HG02970 (cell line): Measurements from ENCODE around the gene ATP2B2.

Source experiments
- ATAC-seq: cut with Tn5 transposase; IDR thresholded peaks from one replicate; pipeline ENCODE4 v1.9.1; 2021; ENCODE audit warnings: mild to moderate bottlenecking, moderate library complexity, moderate number of reproducible peaks; ENCODE audit not compliant: unreplicated experiment, low FRiP score

ATP2B2 gene

DNA sequence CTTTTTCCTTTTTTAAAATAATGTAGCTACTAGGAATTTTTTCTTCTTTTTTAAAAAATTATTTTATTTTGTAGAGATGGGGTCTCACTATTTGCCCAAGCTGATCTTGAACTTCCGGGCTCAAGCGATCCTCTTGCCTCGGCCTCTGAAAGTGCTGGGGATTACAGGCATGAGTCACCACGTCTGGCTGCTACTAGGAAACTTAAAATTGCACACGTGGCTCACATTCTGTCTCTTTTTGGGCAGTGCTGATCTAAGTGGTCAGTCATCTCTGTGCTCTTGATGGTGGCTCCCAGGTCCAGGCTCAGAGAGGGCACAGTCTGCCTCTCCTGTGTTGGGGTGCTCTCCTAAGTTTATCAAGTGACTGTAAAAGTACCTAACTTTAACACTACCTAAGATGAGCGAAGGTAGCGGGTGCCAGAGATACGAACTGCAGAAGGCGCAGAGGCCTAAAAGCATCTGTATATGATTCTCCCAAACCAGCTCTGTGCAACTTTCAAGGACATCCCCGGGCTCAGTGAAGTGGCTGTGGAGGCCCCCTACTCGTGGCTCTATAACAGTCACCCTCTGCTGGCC is 131.6 kb downstream of the ATP2B2 start:
- ATAC-seq: no peak

DNA sequence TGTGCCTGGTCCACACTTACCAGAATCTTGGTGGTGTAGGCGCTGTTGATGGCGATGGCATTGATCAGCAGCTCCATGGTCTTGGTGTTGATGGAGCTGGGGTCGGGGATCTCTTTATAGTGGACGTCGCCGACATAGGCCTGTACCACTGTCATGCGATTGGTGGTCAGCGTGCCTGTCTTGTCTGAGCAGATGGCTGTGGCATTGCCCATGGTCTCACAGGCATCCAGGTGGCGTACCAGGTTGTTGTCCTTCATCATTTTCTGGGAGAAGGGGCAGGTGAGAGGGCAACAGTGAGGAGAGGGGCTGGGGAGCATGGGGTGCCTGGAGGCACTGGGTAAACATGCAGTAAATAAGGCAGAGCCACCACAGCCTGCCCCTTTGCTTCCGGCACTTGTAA is 133.6 kb downstream of the ATP2B2 start:
- ATAC-seq: no peak

DNA sequence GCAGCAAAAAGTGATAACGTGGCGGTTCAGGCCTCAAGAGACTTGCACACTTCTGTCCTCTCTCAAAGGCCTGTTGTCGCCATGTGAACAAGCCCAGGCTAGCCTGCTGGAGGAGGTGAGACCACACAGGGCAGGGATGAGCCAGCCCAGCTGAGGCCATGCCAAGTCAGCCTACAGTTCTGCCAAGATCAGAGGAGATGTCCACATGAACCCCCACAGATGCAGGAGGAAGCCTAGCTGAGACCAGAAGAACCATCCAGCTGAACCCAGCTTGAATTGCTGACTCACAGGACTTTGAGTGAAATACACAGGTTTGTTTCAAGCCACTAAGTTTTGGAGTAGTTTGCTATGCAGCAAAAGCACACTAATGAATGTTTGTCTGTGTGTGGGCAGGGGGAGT is 134.2 kb downstream of the ATP2B2 start:
- no peak for ATAC-seq

DNA sequence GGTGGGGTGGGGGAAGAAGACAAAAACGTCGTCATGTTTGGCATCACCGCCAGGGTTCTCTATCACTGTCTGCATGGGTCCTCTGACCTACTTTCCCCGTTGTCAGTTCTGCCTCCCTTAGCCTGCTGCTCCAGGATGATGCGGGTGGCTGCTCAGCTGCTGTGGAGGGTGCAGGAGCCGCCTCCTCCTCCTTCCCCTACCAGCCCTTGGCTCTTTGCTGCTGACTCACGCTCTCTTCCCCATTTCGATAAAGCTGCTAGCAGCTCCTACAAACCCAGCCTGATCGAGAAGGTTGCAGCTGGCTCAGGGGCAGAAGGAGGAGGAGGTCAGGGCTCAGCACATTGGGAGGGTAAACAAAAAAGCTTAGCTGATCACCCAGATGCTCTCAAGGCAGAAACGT is 135.0 kb downstream of the ATP2B2 start:
- no peak for ATAC-seq

DNA sequence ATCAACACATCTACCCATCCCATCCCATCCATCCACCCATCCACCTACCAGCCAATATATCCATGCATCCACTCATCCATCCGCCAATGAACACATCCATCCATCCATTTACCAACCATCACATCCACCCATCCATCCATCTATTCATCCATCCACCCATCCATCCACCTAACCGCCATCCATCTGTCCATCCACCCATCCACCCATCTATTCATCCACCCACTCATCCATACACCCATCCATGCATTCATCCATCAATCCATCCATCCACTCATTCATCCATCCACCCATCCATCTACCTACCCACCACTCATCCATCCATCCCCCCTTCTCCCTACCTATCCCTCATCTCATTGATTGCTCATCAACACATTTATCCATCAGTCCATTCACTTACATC is 136.9 kb downstream of the ATP2B2 start:
- ATAC-seq: no peak

DNA sequence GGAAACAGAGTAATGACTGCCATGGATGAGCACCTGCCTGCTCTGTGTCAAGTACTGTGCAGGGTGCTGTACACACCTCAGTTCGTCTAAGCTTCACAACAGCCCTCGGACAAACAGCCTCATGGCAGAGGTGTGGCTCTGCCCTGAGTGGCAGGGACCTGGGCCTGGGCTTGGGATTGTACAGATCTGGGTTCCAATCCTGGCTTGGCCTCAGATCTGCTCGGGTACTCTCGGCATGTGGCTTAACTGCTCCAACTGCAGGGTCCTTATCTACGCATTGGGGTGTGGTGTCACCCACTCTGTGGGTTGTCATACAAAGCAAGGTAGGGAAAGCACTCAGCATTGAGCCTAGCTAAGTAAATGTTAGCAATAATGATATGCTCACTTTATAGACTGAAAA is 137.9 kb downstream of the ATP2B2 start:
- ATAC-seq: no peak

DNA sequence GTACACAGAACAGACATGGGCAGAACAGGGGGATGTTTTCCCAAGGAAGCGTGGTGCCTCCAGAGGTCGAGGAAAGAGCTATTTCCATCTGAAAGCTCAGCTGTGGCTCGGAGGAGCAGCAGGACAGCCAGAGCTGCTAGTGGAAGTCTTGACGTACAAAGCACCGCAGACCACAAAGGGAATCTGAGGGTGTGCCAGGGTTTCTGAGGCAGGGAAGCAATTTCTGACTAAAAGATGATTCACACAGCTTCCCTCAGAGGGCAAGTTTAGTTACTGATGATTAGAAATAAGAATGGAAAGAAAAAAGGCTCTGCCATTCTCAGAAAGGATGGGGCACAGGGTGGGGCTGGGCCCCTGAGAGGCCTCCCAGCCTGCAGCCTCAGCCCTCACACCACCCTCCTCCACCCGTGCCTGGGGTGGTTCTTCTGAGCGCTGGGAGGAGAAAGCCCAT is 138.7 kb downstream of the ATP2B2 start:
- no peak for ATAC-seq

DNA sequence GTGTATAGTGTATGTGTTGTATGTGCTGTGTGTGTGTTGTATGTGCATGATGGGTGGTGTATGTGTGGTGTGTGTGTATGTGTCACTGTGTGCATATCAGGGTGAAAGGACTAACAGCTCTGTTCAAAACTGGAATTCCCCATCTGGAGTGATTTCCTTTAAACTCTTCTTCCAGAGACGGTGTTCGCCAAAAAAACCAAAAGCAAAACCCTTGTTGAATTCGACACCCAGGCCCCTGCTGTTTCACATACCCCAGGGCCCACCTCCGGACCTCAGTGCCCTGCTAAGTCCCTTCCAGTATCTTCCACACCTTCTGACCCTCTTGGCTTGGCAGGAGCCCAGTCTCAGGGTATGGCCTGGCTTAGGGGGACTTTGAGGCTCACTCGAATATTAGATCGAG is 139.6 kb downstream of the ATP2B2 start:
- ATAC-seq: no peak

DNA sequence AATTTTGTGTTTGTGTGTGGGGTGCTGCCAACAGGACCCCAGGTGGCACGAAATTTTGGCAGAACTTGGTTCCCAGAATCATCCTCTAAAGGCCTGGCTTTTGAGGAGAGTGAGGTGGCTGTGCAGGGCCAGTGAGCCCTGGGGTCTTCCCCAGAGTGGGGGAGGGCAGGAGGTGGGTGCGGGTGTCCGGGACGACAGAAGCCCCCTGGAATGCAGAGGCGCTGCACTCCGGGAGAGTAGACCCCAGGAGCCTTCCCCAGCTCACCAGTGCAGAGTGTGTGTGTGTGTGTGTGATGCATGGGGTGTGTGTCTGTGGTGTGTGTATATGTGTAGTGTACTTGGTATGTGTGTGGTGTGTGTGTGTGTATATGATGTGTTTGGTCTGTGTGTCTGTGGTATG is 140.1 kb downstream of the ATP2B2 start:
- no peak for ATAC-seq

DNA sequence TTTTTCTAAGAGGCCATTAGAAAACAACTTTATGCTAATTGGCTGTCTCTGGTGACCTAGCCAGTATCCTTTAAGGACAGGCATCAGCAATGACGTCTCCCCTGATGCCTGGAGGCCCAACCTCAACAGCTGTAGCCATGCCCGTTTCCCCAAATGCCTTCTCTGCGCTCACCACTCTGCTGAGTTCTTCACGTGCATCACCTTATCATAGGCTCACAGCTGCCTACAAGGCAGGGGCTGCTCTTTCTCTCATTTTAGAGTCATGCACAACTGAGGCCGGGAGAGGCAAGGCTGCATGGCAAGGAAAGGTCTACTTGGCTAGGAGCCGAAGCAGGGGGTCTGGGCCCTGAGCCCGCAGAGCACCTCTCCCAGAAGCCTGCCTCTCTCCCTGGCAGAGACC is 140.6 kb downstream of the ATP2B2 start:
- ATAC-seq: no peak

DNA sequence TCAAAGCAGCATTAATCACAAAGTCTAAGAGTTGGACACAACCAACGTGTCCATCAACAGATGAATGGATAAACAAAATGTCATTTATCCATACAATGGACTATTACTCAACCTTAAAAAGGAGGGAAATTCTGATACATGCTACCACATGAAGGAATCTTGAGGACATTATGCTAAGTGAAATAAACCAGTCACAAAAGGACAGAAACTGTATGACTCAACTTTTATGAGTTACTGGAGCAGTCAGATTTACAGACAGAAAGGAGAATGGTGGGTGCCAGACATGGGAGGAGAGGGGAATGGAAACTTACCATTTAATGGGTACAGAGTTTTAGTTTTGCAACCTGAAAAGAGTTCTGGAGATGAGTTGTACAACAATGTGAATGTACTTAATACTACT is 141.5 kb downstream of the ATP2B2 start:
- no peak for ATAC-seq

DNA sequence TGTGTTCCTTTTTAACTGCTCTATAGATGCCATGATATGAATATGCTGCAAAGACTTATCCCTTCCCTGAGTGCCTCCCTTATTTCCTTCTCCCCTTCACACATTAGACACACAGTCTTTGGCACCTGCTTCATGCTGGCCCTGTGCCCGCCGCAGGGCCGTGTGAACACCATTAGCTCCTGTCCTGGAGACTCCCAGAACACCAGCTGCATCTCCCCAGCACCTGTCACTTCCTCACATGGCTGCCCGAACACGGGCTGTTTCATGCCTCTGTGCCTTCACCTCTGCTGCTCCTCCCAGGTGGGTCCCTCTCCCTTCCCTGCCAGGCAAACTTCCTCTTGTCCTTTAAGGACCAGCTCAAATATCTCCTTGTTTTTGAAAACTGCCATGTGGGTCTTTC is 144.0 kb downstream of the ATP2B2 start:
- no peak for ATAC-seq

DNA sequence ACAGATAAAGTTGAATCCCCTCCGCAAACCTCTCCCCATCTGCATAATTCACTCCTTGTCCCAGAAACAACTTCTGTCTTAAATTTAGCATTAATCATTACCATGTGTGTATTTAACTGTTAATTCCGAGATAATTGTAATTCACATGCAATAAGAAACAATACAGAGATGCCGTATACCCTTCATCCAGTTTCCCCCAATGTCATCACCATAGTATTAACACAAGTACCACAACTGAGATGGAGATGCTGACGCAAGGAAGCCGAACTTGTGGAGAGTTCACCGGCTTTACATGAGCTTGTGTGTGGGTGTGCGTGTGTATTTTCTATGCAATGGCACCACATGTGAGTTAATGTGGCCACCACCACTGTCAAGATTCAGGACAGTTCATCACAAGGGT is 144.9 kb downstream of the ATP2B2 start:
- no peak for ATAC-seq

DNA sequence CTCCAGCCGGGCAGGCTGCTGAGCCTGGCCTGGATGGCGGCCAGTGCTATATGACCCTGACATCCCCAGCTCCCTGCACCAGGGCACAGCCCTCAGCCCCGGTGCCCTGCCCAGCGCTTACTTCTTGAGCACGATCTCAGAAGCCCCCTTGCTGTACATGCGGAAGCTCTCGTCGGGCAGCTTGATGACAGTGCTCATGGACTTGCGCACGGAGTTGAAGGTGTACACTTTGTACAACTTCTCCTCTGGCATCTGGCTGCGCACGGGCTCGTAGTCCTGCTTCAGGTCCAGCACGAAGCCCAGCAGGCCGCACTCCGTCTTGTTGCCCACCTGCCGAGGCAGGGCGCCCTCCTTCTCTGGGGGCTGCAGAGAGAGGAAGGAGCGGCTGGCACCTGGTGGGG is 145.6 kb downstream of the ATP2B2 start:
- no peak for ATAC-seq

DNA sequence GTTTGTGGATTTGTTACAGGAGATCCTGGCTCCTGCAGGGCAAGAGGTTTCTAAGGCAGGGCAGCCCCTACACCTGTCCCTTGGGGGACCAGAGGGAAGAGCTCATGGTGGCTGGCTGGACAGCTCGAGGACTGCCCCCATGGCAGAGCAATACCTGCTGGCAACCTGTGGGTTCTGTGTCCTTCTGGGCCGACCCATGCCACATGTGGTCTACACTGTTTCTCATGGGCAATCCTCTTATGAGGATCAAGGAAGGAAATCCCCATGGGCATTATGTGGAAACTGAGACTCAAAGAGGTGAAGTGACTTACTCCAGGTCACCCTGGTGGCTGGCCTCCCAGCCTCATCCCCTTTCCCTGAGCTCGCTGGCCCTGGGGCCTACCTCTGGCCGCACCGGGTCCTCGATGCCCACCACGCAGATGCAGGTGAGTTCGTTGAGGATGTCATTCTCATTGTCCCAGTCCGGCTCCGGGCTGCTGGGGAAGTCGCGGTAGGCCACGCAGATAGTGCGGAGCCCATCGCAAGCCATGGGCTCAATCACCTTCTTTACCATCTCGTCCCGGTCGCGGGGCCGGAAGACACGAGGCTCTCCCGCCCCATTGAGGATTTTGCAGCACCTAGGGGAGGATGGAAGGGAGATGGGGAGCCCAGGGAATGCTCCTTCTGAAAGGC is 146.9 kb downstream of the ATP2B2 start:
- no peak for ATAC-seq

DNA sequence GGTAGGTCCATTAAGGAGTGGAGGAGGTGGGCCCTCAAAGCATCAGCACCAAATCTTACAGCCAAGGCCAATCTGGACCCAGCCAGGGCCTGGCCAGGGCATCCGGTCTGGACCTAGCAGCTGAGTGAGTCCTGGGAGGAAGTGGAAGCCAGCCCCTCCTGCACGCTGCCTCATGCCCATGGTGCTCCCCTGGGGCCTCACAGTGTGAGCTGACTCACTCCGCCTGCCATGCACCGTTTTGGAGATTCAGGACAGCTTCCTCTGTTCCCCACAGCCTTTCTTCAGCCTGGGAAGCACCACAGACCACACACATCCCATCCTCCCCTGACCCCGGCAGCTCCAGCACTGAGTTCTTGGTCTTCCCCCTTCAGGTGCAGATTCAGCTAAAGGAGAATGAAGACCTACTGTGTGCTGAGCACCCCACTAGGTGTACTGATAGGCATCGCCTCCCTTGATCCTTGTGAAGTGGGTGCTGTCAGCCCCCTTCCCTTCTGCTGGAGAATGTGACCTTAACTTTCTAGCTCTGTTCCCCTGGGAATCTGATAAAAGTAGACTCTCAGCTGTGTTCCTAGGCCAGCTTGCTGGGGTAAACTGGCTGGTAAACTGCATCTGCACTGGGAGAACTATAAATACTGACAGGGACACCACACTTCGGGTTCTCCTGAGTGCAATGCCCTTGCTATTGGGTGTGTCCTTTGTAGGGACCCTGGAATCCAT is 147.6 kb downstream of the ATP2B2 start:
- ATAC-seq: no peak

DNA sequence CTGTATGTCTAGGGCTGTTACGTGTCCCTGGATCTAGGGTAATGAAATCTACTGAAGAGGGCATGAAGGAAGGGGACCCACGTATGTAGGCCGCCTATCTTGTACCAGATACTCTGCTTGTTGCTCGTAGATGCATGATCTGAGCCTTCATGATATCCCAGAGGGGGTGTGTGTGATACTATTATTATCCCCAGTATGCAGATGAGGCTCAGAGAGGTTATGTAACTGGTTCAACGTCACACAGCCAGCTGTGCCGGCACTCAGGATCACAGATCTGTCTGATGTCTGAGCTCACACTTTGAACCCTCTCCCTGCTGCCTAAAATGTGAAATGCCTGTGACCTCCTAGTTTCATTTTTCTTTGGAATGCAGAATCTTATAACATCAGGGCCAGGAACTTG is 148.3 kb downstream of the ATP2B2 start:
- ATAC-seq: no peak

DNA sequence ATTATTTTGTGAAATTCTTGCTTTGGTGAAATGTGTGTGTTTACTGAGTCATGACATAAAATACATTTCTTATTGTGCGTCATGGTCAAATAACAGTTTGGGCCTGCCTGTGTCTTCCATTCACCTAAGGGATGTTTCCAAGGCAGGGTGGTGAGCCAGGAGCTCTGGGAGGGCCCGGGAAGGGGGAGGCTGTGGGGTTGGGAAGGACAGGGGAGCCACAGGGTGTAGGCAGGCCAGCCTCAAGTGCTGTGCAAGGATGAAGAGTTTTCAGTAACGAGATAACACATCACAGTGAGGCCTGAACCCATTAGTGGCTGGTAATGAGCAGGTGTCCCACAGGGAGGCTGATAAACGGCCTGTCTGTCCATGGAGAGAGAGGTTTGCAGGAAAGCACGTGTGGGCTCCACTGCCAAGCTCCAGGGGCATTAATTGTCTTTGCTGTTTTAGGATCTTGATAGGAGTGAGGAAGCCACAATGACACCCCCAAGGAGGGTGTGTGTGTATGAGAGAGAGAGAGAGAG is 148.9 kb downstream of the ATP2B2 start:
- no peak for ATAC-seq

DNA sequence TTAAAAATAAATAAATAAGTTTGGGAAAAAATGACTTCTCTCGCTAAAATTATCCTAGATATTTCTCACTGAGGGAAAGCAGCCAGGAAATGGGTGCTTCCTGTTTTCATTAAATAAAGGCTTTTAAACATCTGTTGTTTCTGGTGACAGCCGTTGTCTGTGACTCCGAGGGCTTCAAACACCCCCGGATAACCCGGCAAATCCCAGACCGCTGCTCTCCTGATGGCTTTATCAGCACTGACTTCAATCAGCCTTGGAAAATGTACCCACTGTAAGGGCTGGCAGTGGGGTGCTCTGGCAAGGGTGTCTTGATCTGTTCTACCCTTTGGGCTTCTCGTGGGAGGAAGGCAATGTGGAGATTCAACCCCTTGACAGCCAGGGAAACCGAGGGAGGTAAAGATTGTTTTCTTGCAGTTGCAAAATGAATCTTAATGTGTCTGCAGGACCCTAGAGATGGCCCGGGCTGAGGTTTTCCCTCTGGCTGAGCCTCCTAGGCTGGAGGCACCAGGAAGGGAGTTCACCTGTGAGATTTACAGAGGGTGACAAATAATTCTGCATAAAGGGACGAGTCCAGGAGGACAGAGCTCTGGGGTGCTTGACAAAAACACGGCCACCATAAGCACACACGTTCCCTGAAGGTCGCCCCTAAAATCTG is 150.9 kb downstream of the ATP2B2 start:
- ATAC-seq: no peak

DNA sequence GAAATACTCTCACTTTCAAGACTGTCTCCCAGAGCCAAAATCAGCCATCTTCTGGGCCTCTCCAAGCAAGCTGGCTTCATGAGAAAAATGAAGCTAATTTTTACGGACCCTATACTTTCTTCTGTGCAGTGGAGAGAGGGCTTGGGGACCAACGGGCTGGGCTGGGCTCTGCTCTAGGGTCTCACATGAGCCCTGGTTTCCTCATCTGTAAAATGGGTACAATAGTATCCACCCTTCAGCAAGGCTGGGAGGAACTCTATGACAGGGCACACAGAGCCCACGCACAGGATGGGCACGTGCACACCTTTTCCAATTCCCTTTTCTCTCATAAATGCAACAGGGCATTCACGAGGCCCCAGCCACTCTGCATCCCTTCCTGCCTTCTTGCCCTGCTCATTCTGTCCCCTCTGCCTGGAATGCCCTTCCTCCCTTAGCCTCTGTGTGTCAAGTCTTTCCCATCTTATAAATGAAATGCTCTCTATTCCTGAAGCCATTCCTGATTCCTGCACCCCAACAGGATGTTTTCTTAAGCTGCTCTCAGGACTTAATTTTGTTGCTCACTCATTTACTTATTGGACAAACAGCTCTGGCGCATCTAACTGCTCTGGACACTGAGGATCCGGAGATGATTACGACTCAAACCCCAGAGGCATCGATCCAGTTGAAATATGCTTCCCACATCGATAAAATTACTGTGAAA is 151.6 kb downstream of the ATP2B2 start:
- ATAC-seq: no peak

DNA sequence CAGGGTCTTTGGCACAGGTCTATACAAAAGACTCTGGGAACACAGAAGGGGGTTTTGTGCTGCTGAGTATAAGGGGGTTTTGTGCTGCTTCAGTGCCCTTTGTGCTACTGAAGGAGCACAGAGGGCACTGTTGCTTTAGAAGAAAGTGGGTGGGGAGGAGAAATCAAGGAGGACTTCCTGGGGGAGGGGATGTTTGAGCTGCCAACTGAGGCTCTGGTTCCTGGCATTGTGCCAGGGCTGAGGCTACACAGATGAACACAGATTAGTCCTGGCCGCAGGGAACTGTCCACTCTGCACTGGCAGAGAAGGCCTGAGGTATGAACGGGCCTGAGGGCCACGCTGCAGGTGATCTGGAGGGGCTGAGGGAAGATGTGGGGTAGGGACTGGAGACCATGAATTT is 152.2 kb downstream of the ATP2B2 start:
- no peak for ATAC-seq
